Sigmoid colon (tissue), 7 donors: Measurements from ENCODE around the gene MARF1. TPM values are rescaled to one million over a fixed set of nuclear protein-coding genes. Genes with fewer than 3 reads are reported as not detected.
"Not testable (repeated sequence)": the region's sequence is repeated elsewhere in the genome, so short reads cannot be mapped to it uniquely, and the experiment has no call there.

Source experiments
- DNase-seq: peaks from one replicate; pipeline ENCODE4 v3.0.0-alpha.2; 2019
- H3K27ac ChIP-seq, 4 donors: fragments of 200-600 bp; sonication (generic); one replicate each; pipeline ENCODE4 v1.5.1; 2016 to 2019; ENCODE audit warnings: mild to moderate bottlenecking in 1 of 4
- H3K27me3 ChIP-seq, 3 donors: fragments of 200-600 bp; sonication (generic); one replicate each; pipeline ENCODE4 v1.5.1; 2019; ENCODE audit warnings: mild to moderate bottlenecking in 1 of 3
- H3K36me3 ChIP-seq, 4 donors: fragments of 200-600 bp; sonication (generic); one replicate each; pipeline ENCODE4 v1.5.1; 2016 to 2019
- H3K4me1 ChIP-seq, 4 donors: fragments of 200-600 bp; sonication (generic); one replicate each; pipeline ENCODE4 v1.5.1; 2017 to 2019
- H3K4me3 ChIP-seq, 4 donors: fragments of 200-600 bp; sonication (generic); one replicate each; pipeline ENCODE4 v1.5.1; 2017 to 2019; ENCODE audit warnings: mild to moderate bottlenecking in 2 of 4, moderate library complexity in 1 of 4
- H3K9me3 ChIP-seq, 4 donors: fragments of 200-600 bp in 3 of 4; sonication (generic) in 3 of 4; one replicate each; pipeline versions ENCODE4 v1.5.1 to v1.6.1; 2013 to 2019
- EP300 ChIP-seq, 4 donors: sonication (generic); formaldehyde crosslinking; IDR thresholded peaks; one replicate each; pipeline ENCODE4 v1.6.1; 2017; ENCODE audit warnings: antibody characterized with exemption in 4 of 4
- POLR2A ChIP-seq, 2 donors: fragments of 450-650 bp; IDR thresholded peaks; one replicate each; pipeline ENCODE4 v1.6.1; 2016; ENCODE audit warnings: antibody characterized with exemption in 2 of 2, mild to moderate bottlenecking in 2 of 2, moderate library complexity in 2 of 2
- POLR2AphosphoS5 ChIP-seq, 4 donors: sonication (generic); formaldehyde crosslinking; IDR thresholded peaks; one replicate each; pipeline ENCODE4 v1.6.1; 2017; ENCODE audit warnings: antibody characterized with exemption in 4 of 4
- WGBS, 2 donors: extraction: QIAGEN DNeasy Blood & Tissue Kit; methylation state at CpG; one replicate each; pipeline ENCODE4 v1.1.7; 2013; 5-methylcytosine and 5-hydroxymethylcytosine counted together
- intact Hi-C: fragments of 100-400 bp; cut with DNase I; formaldehyde crosslinking; loops from one replicate; pipeline ENCODE4 v1.15.1; 2023
- polyA plus RNA-seq, 3 donors: library from polyadenylated mRNA; stranded (reverse); fragments of 200-250 nt; gene quantifications; one replicate each; pipeline ENCODE4 v1.2.3, GENCODE V29; 2013
- total RNA-seq, 4 donors: library from RNA; depleted of rRNA; stranded (reverse); fragments of >200 nt; gene quantifications; one replicate each; pipeline ENCODE4 v1.1.0, GENCODE V29; 2016
- TF ChIP-seq, protein P1 (sequence below), 4 experiments: fragments of 450-650 bp in 3 of 4; fragments of 200-600 bp in 1 of 4; IDR thresholded peaks; one replicate each; pipeline ENCODE4 v1.5.1; 2016 to 2019; ENCODE audit warnings: antibody characterized with exemption in 4 of 4, mild to moderate bottlenecking in 3 of 4, moderate library complexity in 2 of 4
- donor health status: healthy with polysubstance abuse.
- donor health status: Bipolar disorder and iron deficiency.
- donor health status: healthy.

The MARF1 gene
- total and polyA plus RNA-seq, 7 donors, result 13.8 to 76.7 (median 43.8) TPM

DNA sequence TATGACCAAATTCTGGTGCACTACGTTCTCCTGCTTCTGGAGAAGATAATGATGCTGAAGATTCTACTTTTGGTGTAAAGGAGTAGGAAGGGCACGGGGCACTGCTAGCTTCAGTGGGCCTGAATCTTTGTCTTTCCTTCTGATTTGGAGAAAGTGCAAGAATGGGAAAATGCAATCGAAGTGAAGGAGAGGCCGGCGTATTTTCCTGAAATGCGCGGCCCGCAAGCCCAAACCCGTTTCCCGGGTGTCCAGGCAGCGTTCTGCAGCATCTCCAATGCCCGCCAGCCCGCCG is 6.7 kb upstream of the MARF1 start:
- peak overlapping the region; percentile 94 to 99 (median 96) for H3K27ac ChIP-seq
- peaks cover 0 to 47% (median 42%) of the 10 kb centered on the region in 4 donors for H3K4me1 ChIP-seq
- intact Hi-C loops, result loop anchor here (2.0 to 10.0 kb wide), 3 partner anchors 55 to 543 kb away; partner anchors contain the start of gene BMERB1
- no peaks in the 10 kb centered on the region for H3K27me3 ChIP-seq
- TF ChIP-seq POLR2AphosphoS5 (IDR thresholded peaks at IDR 0.05) (no peak), POLR2A (IDR thresholded peaks at IDR 0.05) (no peak)
- TF ChIP-seq, protein P1, sequence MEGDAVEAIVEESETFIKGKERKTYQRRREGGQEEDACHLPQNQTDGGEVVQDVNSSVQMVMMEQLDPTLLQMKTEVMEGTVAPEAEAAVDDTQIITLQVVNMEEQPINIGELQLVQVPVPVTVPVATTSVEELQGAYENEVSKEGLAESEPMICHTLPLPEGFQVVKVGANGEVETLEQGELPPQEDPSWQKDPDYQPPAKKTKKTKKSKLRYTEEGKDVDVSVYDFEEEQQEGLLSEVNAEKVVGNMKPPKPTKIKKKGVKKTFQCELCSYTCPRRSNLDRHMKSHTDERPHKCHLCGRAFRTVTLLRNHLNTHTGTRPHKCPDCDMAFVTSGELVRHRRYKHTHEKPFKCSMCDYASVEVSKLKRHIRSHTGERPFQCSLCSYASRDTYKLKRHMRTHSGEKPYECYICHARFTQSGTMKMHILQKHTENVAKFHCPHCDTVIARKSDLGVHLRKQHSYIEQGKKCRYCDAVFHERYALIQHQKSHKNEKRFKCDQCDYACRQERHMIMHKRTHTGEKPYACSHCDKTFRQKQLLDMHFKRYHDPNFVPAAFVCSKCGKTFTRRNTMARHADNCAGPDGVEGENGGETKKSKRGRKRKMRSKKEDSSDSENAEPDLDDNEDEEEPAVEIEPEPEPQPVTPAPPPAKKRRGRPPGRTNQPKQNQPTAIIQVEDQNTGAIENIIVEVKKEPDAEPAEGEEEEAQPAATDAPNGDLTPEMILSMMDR (IDR thresholded peaks at IDR 0.05), result no peak
- DNase-seq, result no peak
- 0 to 2% methylated on average over 14 of the region's 14 CpGs for WGBS, 2 donors
- H3K36me3 ChIP-seq, result no peaks in the 10 kb centered on the region
- H3K9me3 ChIP-seq, result no peaks in the 10 kb centered on the region
- peak overlapping the region; percentile 18 to 94 (median 77) for H3K4me3 ChIP-seq

DNA sequence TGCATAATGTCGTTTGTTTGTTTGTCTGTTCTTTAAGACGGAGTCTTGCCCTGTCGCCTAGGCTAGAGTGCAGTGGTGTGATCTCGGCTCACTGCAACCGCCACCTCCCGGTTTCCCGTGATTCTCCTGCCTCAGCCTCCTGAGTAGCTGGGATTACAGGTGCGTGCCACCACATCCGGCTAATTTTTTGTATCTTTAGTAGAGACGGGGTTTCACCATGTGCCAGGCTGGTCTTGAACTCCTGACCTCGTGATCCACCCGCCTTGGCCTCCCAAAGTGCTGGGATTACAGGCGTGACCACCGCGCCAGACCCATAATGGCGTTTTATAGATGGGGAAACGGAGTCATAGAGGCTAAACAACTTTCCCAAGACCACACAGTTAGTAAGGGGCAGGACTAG is 6.4 kb upstream of the MARF1 start:
- intact Hi-C loops, result loop anchor here (10.0 kb wide), 1 partner anchor 215 kb away; the partner anchor contains the start of gene BMERB1
- Histone ChIP-seq H3K4me3 (peak overlapping the region in 3 of 4 donors; percentile 75 to 94 (median 79)), H3K27ac (peak overlapping the region; percentile 94 to 99 (median 96)), H3K4me1 (peaks cover 0 to 44% (median 42%) of the 10 kb centered on the region in 4 donors)
- not testable (repeated sequence) for DNase-seq, H3K36me3 ChIP-seq, H3K27me3 ChIP-seq, H3K9me3 ChIP-seq
- WGBS, 2 donors, result 49 to 71% methylated on average over 17 of the region's 17 CpGs

DNA sequence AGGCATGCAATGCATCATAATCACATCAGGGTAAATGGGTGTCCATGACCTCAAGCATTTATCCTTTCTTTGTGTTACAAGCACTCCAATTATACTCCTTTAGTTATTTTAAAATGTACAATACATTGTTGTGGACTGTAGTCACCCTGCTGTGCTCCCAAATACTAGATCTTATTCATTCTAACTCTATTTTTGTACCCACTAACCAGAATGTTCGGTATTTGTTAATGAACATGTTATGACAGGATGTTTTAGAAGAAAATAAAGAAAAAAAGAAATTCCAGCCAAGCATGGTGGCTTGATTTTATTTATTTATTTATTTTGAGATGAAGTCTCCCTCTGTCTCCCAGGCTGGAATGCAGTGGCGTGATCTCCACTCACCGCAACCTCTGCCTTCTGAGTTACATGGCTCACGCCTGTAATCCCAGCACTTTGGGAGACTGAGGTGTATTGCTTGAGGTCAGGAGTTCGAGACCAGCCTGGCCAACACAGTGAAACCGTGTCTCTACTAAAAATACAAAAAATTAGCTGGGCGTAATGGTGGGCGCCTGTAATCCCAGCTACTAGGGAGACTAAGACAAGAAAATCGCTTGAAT is 5.3 kb upstream of the MARF1 start:
- H3K9me3 ChIP-seq, result no peaks in the 10 kb centered on the region
- no peaks in the 10 kb centered on the region for H3K36me3 ChIP-seq
- no peaks in the 10 kb centered on the region for H3K27me3 ChIP-seq
- DNase-seq, result no peak
- H3K4me1 ChIP-seq, result peaks cover 0 to 42% (median 37%) of the 10 kb centered on the region in 4 donors
- TF ChIP-seq EP300 (IDR thresholded peaks at IDR 0.05), result no peak
- H3K4me3 ChIP-seq, result no peak overlapping the region
- no peak overlapping the region for H3K27ac ChIP-seq
- 94 to 96% methylated on average over 9 of the region's 9 CpGs for WGBS, 2 donors
- intact Hi-C loops, result loop anchor here (10.0 kb wide), 1 partner anchor 213 kb away; the partner anchor contains the start of gene BMERB1

DNA sequence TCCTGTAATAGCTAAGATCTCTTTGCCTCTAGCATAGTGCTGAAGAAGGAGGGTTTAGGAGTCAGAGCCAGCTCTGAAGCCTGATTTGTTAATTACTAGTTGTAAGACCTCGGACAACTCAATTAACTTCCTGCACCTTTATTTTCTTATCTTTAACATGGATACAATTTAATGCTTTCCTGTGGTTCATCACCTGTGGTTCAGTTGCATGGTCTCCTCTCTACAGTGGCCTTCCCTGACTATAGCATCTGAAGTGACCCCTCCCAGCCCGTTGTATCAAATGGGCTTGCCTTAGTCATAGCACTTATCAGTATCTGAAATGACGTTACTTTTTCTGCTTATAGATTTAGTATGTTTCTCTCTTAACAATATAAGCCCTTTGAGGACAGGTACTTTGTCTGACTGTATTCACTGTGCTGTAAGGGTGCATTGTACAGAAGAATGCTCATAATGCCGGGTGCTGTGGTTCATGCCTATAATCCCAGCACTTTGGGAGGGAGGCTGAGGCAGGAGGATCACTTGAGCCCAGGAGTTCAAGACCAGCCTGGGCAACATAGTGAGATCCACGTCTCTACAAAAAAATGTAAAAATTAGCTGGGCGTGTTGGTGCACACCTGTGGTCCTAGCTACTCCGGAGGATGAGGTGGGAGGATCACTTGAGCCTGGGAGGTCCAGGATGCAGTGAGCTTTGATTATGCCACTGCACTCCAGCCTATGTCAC is 4.5 kb upstream of the MARF1 start:
- no peak for TF ChIP-seq POLR2A (IDR thresholded peaks at IDR 0.05)
- TF ChIP-seq, protein P1 (IDR thresholded peaks at IDR 0.05), result no peak
- no peak for TF ChIP-seq EP300 (IDR thresholded peaks at IDR 0.05)
- no peak for TF ChIP-seq POLR2AphosphoS5 (IDR thresholded peaks at IDR 0.05)
- no peak overlapping the region for H3K4me3 ChIP-seq
- intact Hi-C loops, result loop anchor here (10.0 kb wide), 1 partner anchor 213 kb away; the partner anchor contains the start of gene BMERB1
- no peaks in the 10 kb centered on the region for H3K27me3 ChIP-seq
- peaks cover 0 to 36% (median 30%) of the 10 kb centered on the region in 4 donors for H3K4me1 ChIP-seq
- no peaks in the 10 kb centered on the region for H3K36me3 ChIP-seq
- H3K27ac ChIP-seq, result no peak overlapping the region
- no peak for DNase-seq
- H3K9me3 ChIP-seq, result no peaks in the 10 kb centered on the region
- 65 to 86% methylated on average over 7 of the region's 7 CpGs for WGBS, 2 donors

DNA sequence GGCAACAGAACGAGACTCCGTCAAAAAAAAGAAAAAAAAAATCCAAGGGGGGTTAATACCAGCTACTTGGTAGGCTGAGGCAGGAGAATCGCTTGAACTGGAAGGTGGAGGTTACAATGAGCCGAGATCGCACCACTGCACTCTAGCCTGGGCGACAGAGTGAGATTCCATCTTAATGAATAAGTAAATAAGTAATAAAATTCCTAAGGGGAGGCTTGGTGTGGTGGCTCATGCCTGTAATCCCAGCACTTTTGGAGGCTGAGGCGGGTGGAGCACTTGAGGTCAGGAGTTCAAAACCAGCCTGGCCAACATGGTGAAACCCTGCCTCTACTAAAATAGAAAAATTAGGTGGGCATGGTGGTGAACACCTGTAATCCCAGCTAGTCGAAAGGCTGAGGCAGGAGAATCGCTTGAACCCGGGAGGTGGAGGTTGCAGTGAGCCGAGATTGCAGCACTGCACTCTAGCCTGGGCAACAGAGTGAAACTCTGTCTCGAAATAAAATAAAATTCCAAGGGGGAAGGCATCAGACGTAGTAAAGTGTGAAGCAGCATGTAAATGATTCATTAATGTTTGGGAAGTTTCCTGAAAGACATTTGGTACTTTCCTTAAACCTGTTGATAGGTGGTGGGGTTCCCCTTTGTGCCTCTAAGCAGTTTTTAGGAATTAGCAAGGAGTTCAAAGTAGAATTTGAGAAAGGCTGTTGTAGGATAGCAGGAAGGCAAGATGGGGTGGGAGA is 3.8 kb upstream of the MARF1 start:
- intact Hi-C loops, result loop anchor here (10.0 kb wide), 1 partner anchor 212 kb away; the partner anchor contains the start of gene BMERB1
- not testable (repeated sequence) for DNase-seq, H3K4me3 ChIP-seq, H3K36me3 ChIP-seq, H3K9me3 ChIP-seq, H3K27me3 ChIP-seq, H3K27ac ChIP-seq
- H3K4me1 ChIP-seq, result peaks cover 0 to 36% (median 30%) of the 10 kb centered on the region in 4 donors
- WGBS, 2 donors, result 64 to 83% methylated on average over 13 of the region's 13 CpGs

DNA sequence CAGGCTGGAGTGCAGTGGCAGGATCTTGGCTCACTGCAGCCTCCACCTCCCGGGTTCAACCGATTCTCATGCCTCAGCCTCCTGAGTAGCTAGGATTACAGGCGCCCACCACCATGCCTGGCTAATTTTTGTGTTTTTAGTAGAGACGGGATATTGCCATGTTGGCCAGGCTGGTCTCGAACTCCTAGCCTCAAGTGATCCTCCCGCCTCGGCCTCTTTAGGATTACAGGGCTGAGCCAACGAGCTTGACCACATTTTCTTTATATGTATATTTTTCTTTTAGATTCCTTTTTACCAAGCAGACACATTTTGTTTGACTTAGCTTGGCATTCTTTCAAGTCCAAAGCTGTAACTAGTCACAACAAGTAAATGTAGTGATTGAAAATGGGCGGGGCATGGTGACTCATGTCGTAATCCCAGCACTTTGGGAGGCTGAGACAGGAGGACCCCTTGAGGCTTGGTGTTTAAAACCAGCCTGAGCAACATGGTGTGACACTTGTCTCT is 2.1 kb upstream of the MARF1 start:
- H3K27me3 ChIP-seq, H3K9me3 ChIP-seq, DNase-seq, H3K4me3 ChIP-seq, H3K36me3 ChIP-seq, H3K27ac ChIP-seq: not testable (repeated sequence)
- intact Hi-C loops, result loop anchor here (10.0 kb wide), 1 partner anchor 210 kb away; the partner anchor contains the start of gene BMERB1
- H3K4me1 ChIP-seq, result peaks cover 0 to 37% (median 31%) of the 10 kb centered on the region in 4 donors
- 69 to 82% methylated on average over 10 of the region's 10 CpGs for WGBS, 2 donors
